Testis (tissue), 3 donors: Measurements from ENCODE around the gene WAC. TPM values are rescaled to one million over a fixed set of nuclear protein-coding genes. Genes with fewer than 3 reads are reported as not detected.
"Not testable (repeated sequence)": the region's sequence is repeated elsewhere in the genome, so short reads cannot be mapped to it uniquely, and the experiment has no call there.

Source experiments
- DNase-seq: peaks from one replicate; pipeline ENCODE4 v3.0.0-alpha.2; 2019
- H3K27ac ChIP-seq, 2 donors: fragments of 200-600 bp; sonication (generic); one replicate each; pipeline ENCODE4 v1.5.1; 2019
- H3K27me3 ChIP-seq: fragments of 200-600 bp; sonication (generic); one replicate; pipeline ENCODE4 v1.5.1; 2019
- H3K36me3 ChIP-seq: fragments of 200-600 bp; sonication (generic); one replicate; pipeline ENCODE4 v1.5.1; 2017; ENCODE audit warnings: low read depth; ENCODE audit errors: missing control alignments
- H3K4me1 ChIP-seq: fragments of 200-600 bp; sonication (generic); one replicate; pipeline ENCODE4 v1.5.1; 2019
- H3K4me3 ChIP-seq, 2 donors: fragments of 200-600 bp; sonication (generic); one replicate each; pipeline ENCODE4 v1.5.1; 2017 to 2019
- H3K9me3 ChIP-seq: fragments of 200-600 bp; sonication (generic); one replicate; pipeline ENCODE4 v1.5.1; 2017
- CTCF ChIP-seq, 3 experiments: fragments of 450-650 bp in 2 of 3; fragments of 200-600 bp in 1 of 3; sonication (generic) in 1 of 3; IDR thresholded peaks; one replicate each; pipeline ENCODE4 v1.5.1; 2016 to 2019; ENCODE audit warnings: antibody characterized with exemption in 3 of 3, mild to moderate bottlenecking in 2 of 3, moderate library complexity in 1 of 3
- POLR2A ChIP-seq: fragments of 450-650 bp; IDR thresholded peaks from one replicate; pipeline ENCODE4 v1.6.1; 2017; ENCODE audit warnings: antibody characterized with exemption, mild to moderate bottlenecking, moderate library complexity
- WGBS, 2 donors: methylation state at CpG; one replicate each; pipeline ENCODE4 v1.1.5; 2018; 5-methylcytosine and 5-hydroxymethylcytosine counted together
- intact Hi-C: fragments of 100-400 bp; cut with DNase I; formaldehyde crosslinking; loops from one replicate; pipeline ENCODE4 v1.15.1; 2023; ENCODE audit warnings: low total_unique reads
- polyA plus RNA-seq: library from polyadenylated mRNA; stranded (reverse); fragments of 350-450 nt; fragmentation: Illumina TruSeq; extraction: RNeasy Lipid Tissue Mini Kit (QIAGEN cat#74804); gene quantifications from one replicate; pipeline ENCODE4 v1.2.3, GENCODE V29; 2014; ENCODE audit warnings: low read depth, low replicate concordance; ENCODE audit not compliant: insufficient read depth
- total RNA-seq, 2 donors: library from RNA; depleted of rRNA; stranded (reverse); fragments of >200 nt; gene quantifications; one replicate each; pipeline ENCODE4 v1.2.3, GENCODE V29; 2016

Gene WAC
- total and polyA plus RNA-seq, 3 donors from 2014 or later, result 130 to 174 (median 166) TPM

DNA sequence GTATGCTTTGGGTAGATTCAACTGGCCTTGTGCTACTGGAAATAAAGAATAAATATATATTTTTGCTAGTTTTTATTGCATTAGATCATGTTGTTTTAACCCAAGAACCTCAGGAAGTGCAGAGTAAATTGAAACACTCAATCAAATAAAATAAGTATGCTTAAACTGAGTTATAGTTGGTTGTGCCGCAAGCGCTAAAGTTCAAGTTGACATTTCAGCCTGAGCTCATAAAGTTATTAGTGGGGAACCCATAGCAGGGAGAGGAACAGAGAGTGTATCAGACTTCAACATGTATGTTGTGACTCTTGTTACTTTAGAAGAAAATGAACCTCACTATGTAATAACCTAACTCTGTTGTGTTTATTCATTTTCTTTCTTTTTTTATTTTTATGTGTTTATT is 119.2 kb downstream of the WAC start:
- Histone ChIP-seq H3K4me3 (no peak overlapping the region), H3K27me3 (no peaks in the 10 kb centered on the region), H3K27ac (no peak overlapping the region), H3K4me1 (no peaks in the 10 kb centered on the region), H3K36me3 (no peaks in the 10 kb centered on the region), H3K9me3 (no peaks in the 10 kb centered on the region)
- WGBS, 2 donors, result 48 to 95% methylated on average over 2 of the region's 2 CpGs
- no peak for TF ChIP-seq POLR2A
- no peak for TF ChIP-seq CTCF (IDR thresholded peaks at IDR 0.05)
- intact Hi-C loops, result no loop called here
- DNase-seq, result no peak

GRCh38 chr10:28652703-28653102 is 119.8 kb downstream of the WAC start:
- no peak overlapping the region for H3K4me3 ChIP-seq
- 91 to 97% methylated on average over 5 of the region's 5 CpGs for WGBS, 2 donors
- DNase-seq, result no peak
- H3K27me3 ChIP-seq, result no peaks in the 10 kb centered on the region
- no peaks in the 10 kb centered on the region for H3K4me1 ChIP-seq
- no peak overlapping the region for H3K27ac ChIP-seq
- intact Hi-C loops, result no loop called here
- H3K36me3 ChIP-seq, result no peaks in the 10 kb centered on the region
- no peaks in the 10 kb centered on the region for H3K9me3 ChIP-seq
- TF ChIP-seq POLR2A (no peak), CTCF (IDR thresholded peaks at IDR 0.05) (no peak)

DNA sequence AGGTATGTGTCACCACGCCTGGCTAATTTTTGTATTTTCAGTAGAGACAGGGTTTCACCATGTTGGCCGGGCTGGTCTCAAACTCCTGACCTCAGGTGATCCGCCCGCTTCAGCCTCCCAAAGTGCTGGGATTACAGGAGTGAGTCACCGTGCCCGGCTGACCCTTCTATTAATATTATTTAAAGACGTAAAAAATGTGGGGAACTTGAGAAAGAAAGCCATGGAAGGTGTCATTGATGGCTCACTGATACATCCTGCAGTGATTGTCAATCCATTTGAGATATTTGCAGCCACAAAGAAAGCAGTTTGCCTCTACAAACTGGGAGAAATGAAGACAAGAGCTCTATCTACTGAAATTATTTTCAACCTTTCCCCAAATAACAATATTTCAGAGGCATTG is 125.9 kb downstream of the WAC start:
- H3K27me3 ChIP-seq, H3K36me3 ChIP-seq, H3K27ac ChIP-seq, DNase-seq, H3K4me3 ChIP-seq, H3K9me3 ChIP-seq, intact Hi-C loops, H3K4me1 ChIP-seq: not testable (repeated sequence)
- WGBS, 2 donors, result 81 to 91% methylated on average over 7 of the region's 7 CpGs

GRCh38 chr10:28661035-28661434 is 128.1 kb downstream of the WAC start:
- H3K27ac ChIP-seq, result no peak overlapping the region
- peaks cover 4% of the 10 kb centered on the region for H3K4me1 ChIP-seq
- H3K36me3 ChIP-seq, result no peaks in the 10 kb centered on the region
- 72 to 90% methylated on average over 2 to 3 of the region's 3 CpGs for WGBS, 2 donors
- intact Hi-C loops, result loop anchor here (10.0 kb wide), 1 partner anchor 334 kb away; no protein-coding TSS in a partner anchor
- no peaks in the 10 kb centered on the region for H3K9me3 ChIP-seq
- H3K4me3 ChIP-seq, result no peak overlapping the region
- DNase-seq, result no peak
- no peaks in the 10 kb centered on the region for H3K27me3 ChIP-seq
- TF ChIP-seq POLR2A (no peak), CTCF (IDR thresholded peaks at IDR 0.05) (no peak)

- Histone ChIP-seq H3K27me3 (no peaks in the 10 kb centered on the region), H3K36me3 (no peaks in the 10 kb centered on the region), H3K9me3 (no peaks in the 10 kb centered on the region), H3K4me1 (peaks cover 9% of the 10 kb centered on the region), H3K4me3 (no peak overlapping the region), H3K27ac (no peak overlapping the region)
- TF ChIP-seq CTCF (IDR thresholded peaks at IDR 0.05) (peak; percentile 87 to 92 (median 90)), POLR2A (no peak)
- DNase-seq, result peak; percentile 88
- intact Hi-C loops, result loop anchor here (10.0 kb wide), 1 partner anchor 331 kb away; no protein-coding TSS in a partner anchor
- 6 to 7% methylated on average over 9 of the region's 9 CpGs for WGBS, 2 donors
These were observed 130.9 kb downstream of the WAC start for GRCh38 chr10:28663576-28664368.
